HAP-1 (cell line): ENCODE results near the gene SALL2.

Source experiments
- DNase-seq, 2 experiments: peaks; one replicate each; pipeline ENCODE4 v3.0.0-alpha.2; 2016 to 2020; ENCODE audit warnings: low spot score in 2 of 2
- H3K27me3 ChIP-seq: fragments of 250-450 bp; sonication (Bioruptor Pico); 2 replicates; pipeline ENCODE4 v1.5.1; 2020; ENCODE audit warnings: low read depth, mild to moderate bottlenecking, moderate library complexity
- H3K36me3 ChIP-seq: fragments of 250-450 bp; sonication (Bioruptor Pico); replicated peaks from 2 replicates; pipeline ENCODE4 v1.5.1; 2020; ENCODE audit warnings: mild to moderate bottlenecking
- H3K4me1 ChIP-seq: fragments of 250-450 bp; sonication (Bioruptor Pico); 2 replicates; pipeline ENCODE4 v1.5.1; 2020; ENCODE audit warnings: mild to moderate bottlenecking
- H3K4me3 ChIP-seq: fragments of 250-450 bp; sonication (Bioruptor Pico); 2 replicates; pipeline ENCODE4 v1.5.1; 2020; ENCODE audit warnings: mild to moderate bottlenecking, moderate library complexity
- H3K9me3 ChIP-seq: fragments of 250-450 bp; sonication (Bioruptor Pico); 2 replicates; pipeline ENCODE4 v1.5.1; 2020; ENCODE audit warnings: mild to moderate bottlenecking, moderate library complexity
- in situ Hi-C: fragments of 300-500 bp; cut with MboI; formaldehyde crosslinking; loops from 3 replicates; pipeline ENCODE4 v1.14.3; 2020; ENCODE audit warnings: low sequenced_read_pairs, inconsistent platforms, mixed read lengths

Gene SALL2

DNA sequence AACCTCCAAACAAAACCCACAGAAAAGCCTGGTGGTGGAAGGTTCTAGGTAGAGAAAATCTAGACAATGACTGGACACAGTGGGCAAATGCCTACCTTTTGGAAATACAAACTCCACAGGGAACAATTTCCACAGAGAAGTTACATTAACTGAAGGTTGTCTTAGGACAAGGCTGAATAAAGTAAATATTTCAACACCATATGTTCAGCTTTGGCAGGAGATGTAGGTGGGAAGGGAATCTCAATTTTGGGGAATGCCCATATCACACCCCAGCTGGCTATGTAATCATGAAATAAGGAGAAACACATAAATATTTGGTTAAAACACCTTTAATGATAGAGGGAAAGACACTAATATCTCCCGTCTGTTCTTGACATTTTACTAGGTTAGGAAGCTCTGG lies 5.4 kb downstream of the SALL2 start:
- H3K9me3 ChIP-seq, result no peaks in the 10 kb centered on the region
- no peak overlapping the region for H3K4me3 ChIP-seq
- in situ Hi-C loops, result no loop called here
- peaks cover 14% of the 10 kb centered on the region for H3K36me3 ChIP-seq
- peaks cover 3% of the 10 kb centered on the region; the same call in 1 of the 2 replicates for H3K4me1 ChIP-seq
- no peak for DNase-seq
- no peaks in the 10 kb centered on the region for H3K27me3 ChIP-seq

DNA sequence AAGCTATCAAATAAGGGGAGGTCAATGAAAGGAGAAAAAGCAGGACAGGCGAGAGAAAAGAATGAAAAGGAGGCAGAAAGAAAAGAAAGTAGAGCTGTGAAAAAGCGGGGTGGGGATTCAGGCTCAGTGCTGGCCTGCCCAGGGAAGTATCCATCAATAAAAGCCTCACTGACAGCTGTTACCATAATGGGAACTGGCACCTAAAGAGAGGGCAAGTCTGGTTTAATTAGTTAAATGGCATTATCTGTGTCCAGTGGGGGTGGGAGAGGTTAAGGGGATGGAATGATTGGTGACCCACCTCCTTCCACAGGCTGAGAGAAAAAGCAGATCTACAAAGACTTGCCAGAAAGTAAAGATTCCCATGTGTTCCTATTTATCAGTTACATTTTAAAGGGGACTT lies 7.4 kb downstream of the SALL2 start:
- Histone ChIP-seq H3K4me3 (no peak overlapping the region), H3K4me1 (peaks cover 2% of the 10 kb centered on the region; the same call in 1 of the 2 replicates), H3K9me3 (no peaks in the 10 kb centered on the region), H3K36me3 (peaks cover 5% of the 10 kb centered on the region; the same call in 1 of the 2 replicates), H3K27me3 (no peaks in the 10 kb centered on the region)
- in situ Hi-C loops, result no loop called here
- no peak for DNase-seq

DNA sequence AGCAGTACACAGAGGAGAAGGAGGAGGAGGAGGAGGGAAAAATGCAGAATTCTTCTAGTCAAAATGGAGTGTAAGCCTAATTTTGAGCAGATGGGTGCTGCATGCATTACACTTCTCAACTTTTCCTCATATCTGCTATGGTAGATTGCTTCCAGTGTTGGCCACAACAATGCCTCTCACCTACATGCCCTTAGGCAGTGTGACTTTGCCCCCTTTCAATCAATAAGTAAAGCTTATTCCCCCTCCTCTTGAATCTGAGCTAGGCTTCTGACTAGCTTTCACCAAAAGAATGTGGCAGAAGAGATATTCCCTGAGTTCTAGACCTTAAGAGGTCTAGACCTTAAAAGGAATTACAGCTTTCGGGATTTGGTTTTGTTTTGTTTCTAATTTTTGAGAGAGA lies 11.8 kb downstream of the SALL2 start:
- DNase-seq, result no peak
- Histone ChIP-seq H3K27me3 (no peaks in the 10 kb centered on the region), H3K4me3 (no peak overlapping the region), H3K9me3 (no peaks in the 10 kb centered on the region), H3K4me1 (peaks cover 18% of the 10 kb centered on the region), H3K36me3 (no peaks in the 10 kb centered on the region; the same call in 1 of the 2 replicates)
- in situ Hi-C loops, result loop anchor here (5.0 kb wide), 1 partner anchor 38 kb away; no protein-coding TSS in a partner anchor

DNA sequence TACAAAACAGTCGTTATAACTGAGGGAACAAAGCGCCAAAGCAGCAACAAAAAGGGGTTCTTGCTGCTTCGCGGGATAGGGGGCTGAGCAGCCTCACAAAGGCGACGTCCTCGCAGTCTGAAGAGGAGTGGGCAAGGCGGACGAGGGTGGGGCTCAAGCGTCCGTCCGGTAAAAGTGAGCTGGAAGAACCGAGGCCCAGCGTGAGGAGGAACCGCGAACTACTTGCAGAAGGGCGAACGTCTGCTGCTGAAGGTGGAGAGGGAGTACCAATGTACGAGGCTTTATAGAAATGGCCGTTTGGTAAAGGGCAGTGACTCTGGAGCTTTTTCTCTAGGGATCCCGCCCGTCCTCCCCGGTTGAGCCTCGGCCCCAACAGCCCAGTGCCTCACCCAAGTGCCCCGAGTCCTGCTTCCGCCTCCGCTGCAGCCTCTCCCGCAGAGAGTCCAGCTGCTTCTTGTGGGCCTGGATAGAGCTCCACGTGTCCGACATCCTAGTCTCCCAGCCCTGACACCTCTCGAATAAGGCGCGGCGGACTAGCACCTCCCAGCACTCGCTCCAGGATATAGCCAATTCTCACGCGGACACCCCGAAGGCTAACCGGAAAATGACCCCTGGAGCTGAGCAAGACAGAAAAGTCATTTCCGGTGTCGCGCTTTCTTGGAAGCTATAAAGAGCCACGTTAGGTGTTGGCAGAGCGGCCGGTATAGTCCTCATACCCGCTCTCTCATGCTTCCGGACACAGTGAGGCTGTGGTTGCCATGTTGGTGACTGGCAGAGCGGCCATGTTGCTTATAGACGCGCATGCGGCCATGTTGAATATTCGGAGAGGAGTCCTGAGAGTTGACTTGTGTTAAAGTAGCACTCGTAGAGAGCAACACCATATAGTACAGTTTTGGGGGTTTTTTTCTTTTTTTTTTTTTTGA lies 15.2 kb downstream of the SALL2 start, which contains the start of gene METTL3:
Gene METTL3 (minus strand): TSS at position 606 of the 923 bp plus-strand sequence. CDS start 117 bp downstream, at position 489.
- H3K27me3 ChIP-seq, result no peaks in the 10 kb centered on the region
- peak; percentile 96 to 99 for DNase-seq
- H3K4me1 ChIP-seq, result peaks cover 18% of the 10 kb centered on the region
- no peaks in the 10 kb centered on the region for H3K9me3 ChIP-seq
- peak within 1 kb of the TSS; percentile 86 for H3K4me3 ChIP-seq
- in situ Hi-C loops, result loop anchor here (5.0 kb wide), 1 partner anchor 41 kb away; no protein-coding TSS in a partner anchor
- peaks cover 16% of the 10 kb centered on the region for H3K36me3 ChIP-seq

DNA sequence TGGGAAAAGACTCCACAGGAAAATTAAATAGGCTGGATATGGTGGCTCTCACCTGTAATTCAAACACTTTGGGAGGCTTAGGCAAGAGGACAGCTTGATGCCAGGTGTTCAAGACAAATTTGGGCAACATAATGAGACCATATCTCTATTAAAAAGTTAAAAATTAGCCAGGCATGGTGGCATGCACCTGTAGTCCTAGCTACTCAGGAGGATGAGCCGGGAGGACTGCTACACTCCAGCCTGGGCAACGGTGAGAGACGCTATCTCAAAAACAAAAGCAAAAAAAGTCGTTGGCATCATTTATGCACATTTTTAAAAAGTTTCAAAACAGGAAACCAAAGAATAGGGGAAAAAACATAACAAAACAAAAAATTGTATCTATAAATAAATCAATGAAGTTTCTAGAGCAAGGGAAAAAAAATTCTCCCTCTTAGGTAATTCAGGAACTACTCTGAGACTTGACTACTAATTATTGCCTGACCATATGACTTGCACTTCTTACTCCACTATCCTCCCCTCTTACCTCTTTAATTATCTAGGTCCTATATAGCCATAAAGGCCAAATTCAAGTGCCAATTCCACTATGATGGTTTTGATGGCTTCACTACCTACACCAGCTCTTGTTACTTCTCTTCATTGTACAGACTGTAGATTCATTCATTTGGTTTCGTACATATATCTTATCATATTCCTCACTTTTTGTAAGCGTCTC lies 16.6 kb downstream of the SALL2 start:
- no peak for DNase-seq
- peak overlapping the region; percentile 86 for H3K4me3 ChIP-seq
- peaks cover 18% of the 10 kb centered on the region for H3K4me1 ChIP-seq
- no peaks in the 10 kb centered on the region for H3K9me3 ChIP-seq
- in situ Hi-C loops, result loop anchor here (5.0 kb wide), 1 partner anchor 43 kb away; no protein-coding TSS in a partner anchor
- H3K27me3 ChIP-seq, result no peaks in the 10 kb centered on the region
- H3K36me3 ChIP-seq, result peaks cover 16% of the 10 kb centered on the region

DNA sequence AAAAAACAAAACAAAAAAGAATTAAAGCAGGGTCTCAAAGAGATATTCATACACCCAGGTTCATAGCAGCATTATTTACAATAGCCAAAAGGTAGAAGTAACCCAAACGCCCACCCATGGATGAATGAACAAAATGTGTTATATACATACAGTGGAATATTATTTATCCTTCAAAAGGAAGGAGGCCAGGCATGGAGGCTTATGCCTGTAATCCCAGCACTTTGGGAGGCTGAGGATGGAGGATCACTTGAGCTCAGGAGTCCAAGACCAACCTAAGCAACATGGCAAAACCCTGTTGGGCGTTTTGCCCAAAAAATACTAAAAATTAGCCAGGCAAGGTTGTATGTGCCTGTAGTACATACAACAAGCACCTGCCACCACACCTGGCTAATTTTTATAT lies 19.6 kb downstream of the SALL2 start:
- no peak for DNase-seq
- H3K27me3 ChIP-seq, result no peaks in the 10 kb centered on the region
- H3K4me1 ChIP-seq, result peaks cover 10% of the 10 kb centered on the region
- H3K4me3 ChIP-seq, result no peak overlapping the region
- in situ Hi-C loops, result no loop called here
- no peaks in the 10 kb centered on the region for H3K9me3 ChIP-seq
- peaks cover 38% of the 10 kb centered on the region for H3K36me3 ChIP-seq

DNA sequence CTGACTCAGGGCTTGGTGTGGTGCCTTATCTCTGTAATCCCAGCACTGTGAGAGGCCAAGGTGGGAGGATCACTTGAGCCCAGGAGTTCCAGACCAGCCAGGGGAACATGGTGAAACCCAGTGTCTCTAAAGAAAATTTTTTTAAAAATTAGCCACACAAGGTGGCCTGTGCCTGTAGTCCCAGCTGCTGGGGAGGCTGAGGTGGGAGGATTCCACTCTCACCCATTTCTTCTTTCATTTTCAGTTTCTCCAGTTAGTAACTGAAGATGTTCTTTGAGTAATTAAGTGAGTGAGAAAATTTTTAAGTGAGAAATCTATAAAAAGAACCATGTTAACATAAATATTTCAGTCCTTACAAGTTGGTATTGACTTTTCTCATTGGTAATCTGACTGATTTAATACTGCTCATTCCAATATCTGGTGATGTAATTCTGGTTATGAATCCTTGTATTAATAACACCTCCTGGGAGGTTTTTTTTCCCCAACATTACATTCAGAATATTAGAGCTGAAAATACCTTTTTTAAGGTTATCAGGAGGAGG lies 21.1 kb downstream of the SALL2 start:
- Histone ChIP-seq H3K36me3 (peaks cover 53% of the 10 kb centered on the region), H3K4me3 (no peak overlapping the region), H3K27me3 (no peaks in the 10 kb centered on the region), H3K4me1 (peaks cover 10% of the 10 kb centered on the region; the same call in 1 of the 2 replicates), H3K9me3 (no peaks in the 10 kb centered on the region)
- in situ Hi-C loops, result no loop called here
- DNase-seq, result no peak

DNA sequence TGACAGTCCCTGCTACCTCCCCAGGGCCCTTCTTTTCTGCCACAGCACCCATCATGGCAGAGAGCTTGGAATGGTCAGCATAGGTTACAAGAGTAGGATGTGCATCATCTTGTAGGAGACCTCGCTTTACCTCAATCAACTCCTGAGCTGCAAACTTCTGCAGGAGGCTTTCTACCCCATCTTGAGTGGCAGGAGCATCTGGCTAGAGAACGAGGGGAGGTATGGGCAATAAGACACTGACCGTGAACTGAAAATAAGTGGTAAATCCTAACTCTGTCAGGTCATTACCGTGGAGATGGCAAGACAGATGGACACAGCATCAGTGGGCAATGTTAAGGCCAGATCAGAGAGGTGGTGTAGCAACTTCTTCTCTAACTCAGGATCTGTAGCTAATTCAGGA lies 22.8 kb downstream of the SALL2 start:
- in situ Hi-C loops, result no loop called here
- Histone ChIP-seq H3K4me3 (no peak overlapping the region), H3K27me3 (no peaks in the 10 kb centered on the region)

DNA sequence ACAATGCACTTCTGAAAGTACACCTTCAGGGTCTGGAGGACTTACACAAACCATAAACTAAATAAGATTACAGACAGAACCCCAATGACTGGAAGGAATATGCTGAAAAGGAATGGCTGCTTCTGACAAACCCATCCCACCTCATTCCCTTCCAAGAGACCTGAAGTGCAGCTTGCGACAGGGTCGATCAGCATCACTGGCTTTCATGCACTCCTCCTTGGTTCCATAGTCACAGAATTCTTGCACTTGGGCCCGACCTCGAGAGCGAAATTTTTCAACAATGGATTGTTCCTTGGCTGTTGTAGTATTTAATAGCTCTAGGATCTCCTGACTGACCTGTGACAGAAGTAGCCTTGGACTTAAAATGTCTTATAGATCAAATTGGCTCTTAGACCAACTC lies 24.6 kb downstream of the SALL2 start:
- peaks cover 71% of the 10 kb centered on the region for H3K36me3 ChIP-seq

More for the DNA sequence above, 22.8 kb downstream of the SALL2 start:
- no peak for DNase-seq
- peaks cover 67% of the 10 kb centered on the region for H3K36me3 ChIP-seq
- H3K9me3 ChIP-seq, result no peaks in the 10 kb centered on the region
- peaks cover 5% of the 10 kb centered on the region; the same call in 1 of the 2 replicates for H3K4me1 ChIP-seq

DNA sequence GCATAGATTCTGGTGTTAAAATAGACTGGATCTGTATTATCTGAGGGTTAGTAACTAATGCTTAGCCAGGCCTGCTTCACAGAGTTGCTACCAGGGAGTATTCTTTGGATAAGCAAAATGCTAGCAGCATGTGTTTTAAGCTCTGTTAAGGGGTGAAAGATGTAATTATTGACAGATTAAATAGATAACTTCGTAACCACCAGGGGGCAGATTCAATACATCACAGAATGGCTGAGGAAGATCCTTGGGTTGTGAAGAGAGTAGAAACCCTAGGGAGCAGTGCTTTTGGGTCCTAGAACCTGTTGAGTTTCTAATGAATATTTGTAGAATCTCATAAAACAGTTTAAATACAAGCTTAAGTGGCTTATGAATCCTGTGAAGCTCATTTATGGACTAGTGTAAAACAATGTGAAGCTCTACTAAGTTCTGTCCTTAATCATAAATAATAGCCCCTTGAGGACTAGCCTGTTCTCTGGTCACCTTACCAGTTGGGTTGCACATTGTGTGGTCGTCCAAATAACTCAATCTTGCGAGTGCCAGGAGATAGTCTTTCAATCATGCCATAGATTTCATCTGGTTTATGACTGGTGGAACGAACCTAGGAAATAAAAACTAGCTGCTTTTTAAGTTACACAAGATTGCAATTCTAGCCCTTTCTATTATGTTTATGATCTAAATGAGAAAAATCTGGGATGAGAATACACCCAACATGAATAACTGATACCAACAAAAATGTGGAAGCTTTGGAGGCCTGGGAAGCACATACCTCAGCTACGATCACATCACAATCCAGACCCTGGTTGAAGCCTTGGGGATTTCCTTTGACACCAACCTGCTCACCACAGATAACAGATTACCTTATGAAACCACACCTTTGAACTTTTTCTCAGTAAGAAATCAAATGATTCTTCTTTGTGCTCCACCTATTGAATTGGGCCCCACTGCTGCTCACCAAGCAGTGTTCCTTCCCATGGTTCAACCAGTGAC lies 27.3 kb downstream of the SALL2 start:
- Histone ChIP-seq H3K4me3 (no peak overlapping the region), H3K9me3 (no peaks in the 10 kb centered on the region), H3K36me3 (peaks cover 89% of the 10 kb centered on the region), H3K4me1 (no peaks in the 10 kb centered on the region; the same call in 1 of the 2 replicates), H3K27me3 (no peaks in the 10 kb centered on the region)
- in situ Hi-C loops, result no loop called here
- peak; percentile 58 to 81 for DNase-seq

More for the DNA sequence above, 24.6 kb downstream of the SALL2 start:
- Histone ChIP-seq H3K4me3 (no peak overlapping the region), H3K27me3 (no peaks in the 10 kb centered on the region), H3K4me1 (peaks cover 5% of the 10 kb centered on the region; the same call in 1 of the 2 replicates), H3K9me3 (no peaks in the 10 kb centered on the region)
- DNase-seq, result no peak
- in situ Hi-C loops, result no loop called here

DNA sequence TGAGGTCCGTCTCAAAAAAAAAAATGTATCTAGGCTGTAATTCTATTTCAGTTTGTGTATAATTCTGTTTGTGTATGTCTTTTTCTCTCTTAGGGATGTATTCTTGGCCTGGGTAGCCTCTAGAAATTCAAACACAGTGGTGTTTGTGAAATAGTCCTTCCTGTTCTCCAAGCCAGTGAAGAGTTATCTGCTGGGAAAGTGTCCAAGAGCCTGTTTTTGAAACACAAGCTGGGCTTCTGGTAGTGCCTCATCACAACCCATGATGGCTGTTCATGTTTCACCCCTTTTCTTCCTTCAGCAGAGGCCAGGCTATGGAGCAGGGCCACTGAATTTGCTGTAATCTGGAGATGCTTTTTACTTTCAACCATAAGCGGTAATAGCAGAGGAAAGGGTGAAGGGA lies 29.7 kb downstream of the SALL2 start:
- H3K4me3 ChIP-seq, result no peak overlapping the region
- no peaks in the 10 kb centered on the region for H3K4me1 ChIP-seq
- in situ Hi-C loops, result no loop called here
- peaks cover 85% of the 10 kb centered on the region for H3K36me3 ChIP-seq
- DNase-seq, result no peak
- no peaks in the 10 kb centered on the region for H3K27me3 ChIP-seq
- H3K9me3 ChIP-seq, result no peaks in the 10 kb centered on the region

DNA sequence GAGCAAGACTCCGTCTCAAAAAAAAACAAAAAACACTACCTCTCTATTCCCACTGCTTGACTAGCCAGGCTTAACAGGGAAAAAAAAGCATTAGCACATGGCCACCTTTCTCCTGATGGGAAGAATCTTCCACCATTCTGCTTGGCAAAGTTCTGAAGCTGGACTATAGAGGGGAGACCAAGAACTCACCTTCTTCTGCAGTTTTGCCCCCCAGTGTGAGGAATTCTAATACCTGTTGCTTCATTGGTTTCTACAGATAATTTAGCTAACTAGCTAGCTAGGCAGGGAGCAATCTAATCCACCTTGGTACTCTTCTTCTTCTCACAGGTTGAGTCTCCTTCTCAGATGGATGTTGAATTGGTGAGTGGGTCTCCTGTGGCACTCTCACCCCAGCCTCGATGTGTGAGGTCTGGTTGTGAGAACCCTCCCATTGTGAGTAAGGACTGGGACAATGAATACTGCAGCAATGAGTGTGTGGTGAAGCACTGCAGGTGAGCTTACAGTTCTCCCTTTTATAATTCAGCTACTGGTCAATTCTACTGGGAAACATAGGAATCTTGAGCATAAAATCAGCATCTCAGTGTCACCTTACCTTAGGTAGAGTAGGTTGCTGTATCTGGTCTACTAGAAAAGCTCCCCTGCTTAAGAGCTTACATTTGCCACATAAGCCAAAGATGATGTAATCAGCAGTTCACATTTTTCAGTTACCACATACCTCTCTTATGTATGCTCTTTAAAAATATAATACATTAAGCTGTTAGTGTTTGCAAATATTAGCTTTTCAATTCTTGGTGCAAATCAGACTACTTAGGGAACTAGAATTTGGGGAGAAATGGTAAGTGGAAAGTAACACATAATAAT lies 31.0 kb downstream of the SALL2 start:
- in situ Hi-C loops, result no loop called here
- Histone ChIP-seq H3K36me3 (peaks cover 82% of the 10 kb centered on the region), H3K9me3 (no peaks in the 10 kb centered on the region), H3K27me3 (no peaks in the 10 kb centered on the region), H3K4me1 (no peaks in the 10 kb centered on the region), H3K4me3 (no peak overlapping the region)
- DNase-seq, result no peak
